ENCODE data around the gene BFSP2.

Gene BFSP2

GRCh38 chr3:133412183-133413132, 12.6 kb downstream of the BFSP2 start:
- Histone ChIP-seq H3K4me1 (ENCODE audit: low read length) (no peaks in the 10 kb centered on the region), H3K36me3 (replicated peaks; ENCODE audit: insufficient read depth, low read length) (no peaks in the 10 kb centered on the region), H4K20me1 (ENCODE audit: insufficient read depth, low read length) (no peaks in the 10 kb centered on the region), H3K27ac (ENCODE audit: low read length) (no peak overlapping the region), H3K4me2 (ENCODE audit: low read depth, low read length) (no peak overlapping the region), H3F3A (ENCODE audit: insufficient read depth, low read length) (no peaks in the 10 kb centered on the region; the same call in 1 of the 2 replicates), H3K9me3 (replicated peaks; ENCODE audit: insufficient read depth, low read length) (no peaks in the 10 kb centered on the region), H3K4me3 (ENCODE audit: low read length) (no peak overlapping the region), H3K27me3 (replicated peaks; ENCODE audit: insufficient read depth, low read length) (no peaks in the 10 kb centered on the region), H3K9ac (ENCODE audit: low read length) (no peak overlapping the region), H2AFZ (ENCODE audit: low read length) (no peak overlapping the region), H3K9me2 (replicated peaks; ENCODE audit: insufficient read depth, low read length) (no peaks in the 10 kb centered on the region), H3K79me2 (ENCODE audit: low read length) (no peaks in the 10 kb centered on the region)
- DNase-seq: no peak
- TF ChIP-seq EZH2phosphoT487 (IDR thresholded peaks at IDR 0.05; ENCODE audit: low read length) (no peak), CTCF (IDR thresholded peaks at IDR 0.05; ENCODE audit: low read length) (no peak)

- Histone ChIP-seq H3K79me2 (ENCODE audit: low read length) (no peaks in the 10 kb centered on the region), H3K9me2 (replicated peaks; ENCODE audit: insufficient read depth, low read length) (no peaks in the 10 kb centered on the region), H2AFZ (ENCODE audit: low read length) (no peak overlapping the region), H3K27me3 (replicated peaks; ENCODE audit: insufficient read depth, low read length) (no peaks in the 10 kb centered on the region), H3K4me2 (ENCODE audit: low read depth, low read length) (no peak overlapping the region), H3K4me3 (ENCODE audit: low read length) (no peak overlapping the region), H3K9me3 (replicated peaks; ENCODE audit: insufficient read depth, low read length) (no peaks in the 10 kb centered on the region), H3F3A (ENCODE audit: insufficient read depth, low read length) (no peaks in the 10 kb centered on the region; the same call in 1 of the 2 replicates), H4K20me1 (ENCODE audit: insufficient read depth, low read length) (no peaks in the 10 kb centered on the region), H3K36me3 (replicated peaks; ENCODE audit: insufficient read depth, low read length) (no peaks in the 10 kb centered on the region), H3K27ac (ENCODE audit: low read length) (no peak overlapping the region), H3K9ac (ENCODE audit: low read length) (no peak overlapping the region), H3K4me1 (ENCODE audit: low read length) (no peaks in the 10 kb centered on the region)
- DNase-seq: no peak
- no peak for TF ChIP-seq EZH2 (optimal IDR thresholded peaks at IDR 0.05; ENCODE audit: low read depth, low read length)
- TF ChIP-seq CTCF (IDR thresholded peaks at IDR 0.05; ENCODE audit: low read length): no peak
- no peak for TF ChIP-seq EZH2phosphoT487 (IDR thresholded peaks at IDR 0.05; ENCODE audit: low read length)
Measured at GRCh38 chr3:133413161-133414020, 13.5 kb downstream of the BFSP2 start.

- no peak for TF ChIP-seq EZH2phosphoT487 (IDR thresholded peaks at IDR 0.05; ENCODE audit: low read length)
- no peak for TF ChIP-seq EZH2 (optimal IDR thresholded peaks at IDR 0.05; ENCODE audit: low read depth, low read length)
- no peak for TF ChIP-seq CTCF (IDR thresholded peaks at IDR 0.05; ENCODE audit: low read length)
- no peak overlapping the region for H3K4me3 ChIP-seq (ENCODE audit: low read length)
- H3F3A ChIP-seq (ENCODE audit: insufficient read depth, low read length): no peaks in the 10 kb centered on the region; the same call in 1 of the 2 replicates
- H3K36me3 ChIP-seq (replicated peaks; ENCODE audit: insufficient read depth, low read length): no peaks in the 10 kb centered on the region
- no peak overlapping the region for H3K4me2 ChIP-seq (ENCODE audit: low read depth, low read length)
- H3K79me2 ChIP-seq (ENCODE audit: low read length): no peaks in the 10 kb centered on the region
- H3K27ac ChIP-seq (ENCODE audit: low read length): no peak overlapping the region
- DNase-seq: no peak
- no peaks in the 10 kb centered on the region for H4K20me1 ChIP-seq (ENCODE audit: insufficient read depth, low read length)
- H3K9me3 ChIP-seq (replicated peaks; ENCODE audit: insufficient read depth, low read length): no peaks in the 10 kb centered on the region
- H3K27me3 ChIP-seq (replicated peaks; ENCODE audit: insufficient read depth, low read length): no peaks in the 10 kb centered on the region
- no peaks in the 10 kb centered on the region for H3K9me2 ChIP-seq (replicated peaks; ENCODE audit: insufficient read depth, low read length)
- H2AFZ ChIP-seq (ENCODE audit: low read length): no peak overlapping the region
- no peaks in the 10 kb centered on the region for H3K4me1 ChIP-seq (ENCODE audit: low read length)
- H3K9ac ChIP-seq (ENCODE audit: low read length): no peak overlapping the region
Measured at GRCh38 chr3:133414021-133414392, 14.2 kb downstream of the BFSP2 start.

Measured in MM.1S (cell line).